K562 (cell line): ENCODE measurements around the gene SLC25A51. TPM values are rescaled to one million over a fixed set of nuclear protein-coding genes. Genes with fewer than 3 reads are reported as not detected.

Experiments used
- ARID1B ChIP-seq: fragments of 450-650 bp; IDR thresholded peaks from 2 replicates; pipeline ENCODE4 v1.6.1; 2016; ENCODE audit warnings: antibody characterized with exemption, mild to moderate bottlenecking, inconsistent platforms
- CHD4 ChIP-seq: fragments of 200-600 bp; sonication (generic); IDR thresholded peaks from 3 replicates; pipeline ENCODE4 v1.6.1; 2012; ENCODE audit warnings: low read depth, mild to moderate bottlenecking, mixed read lengths, low read length, inconsistent platforms; ENCODE audit not compliant: insufficient read depth, insufficient replicate concordance, poor library complexity, severe bottlenecking
- DPF2 ChIP-seq: fragments of 450-650 bp; IDR thresholded peaks from 2 replicates; pipeline ENCODE4 v1.6.1; 2016
- ELF4 ChIP-seq: fragments of 450-650 bp; formaldehyde crosslinking; IDR thresholded peaks from 2 replicates; pipeline ENCODE4 v1.4.0; 2022; ENCODE audit warnings: missing genetic modification characterization
- FOXK2 ChIP-seq, 2 experiments: fragments of 450-650 bp; IDR thresholded peaks in 1 of 2; conservative IDR thresholded peaks in 1 of 2; 2 replicates each; pipeline ENCODE4 v1.6.1; 2016; ENCODE audit warnings: low read depth in 2 of 2, mild to moderate bottlenecking in 1 of 2
- LEF1 ChIP-seq: fragments of 450-650 bp; IDR thresholded peaks from 2 replicates; pipeline ENCODE4 v1.6.1; 2016; ENCODE audit warnings: mild to moderate bottlenecking
- MECOM ChIP-seq: fragments of 250-450 bp; sonication (Bioruptor Pico); IDR thresholded peaks from 2 replicates; pipeline ENCODE4 v1.8.0; 2022; ENCODE audit warnings: inconsistent platforms
- NCOA1 ChIP-seq: fragments of 450-650 bp; IDR thresholded peaks from 2 replicates; pipeline ENCODE4 v1.6.1; 2016; ENCODE audit warnings: low read depth
- NR2C2 ChIP-seq, 2 experiments: fragments of 200-800 bp in 1 of 2; sonication (Bioruptor generic) in 1 of 2; sonication (generic) in 1 of 2; formaldehyde crosslinking in 1 of 2; IDR thresholded peaks; 2 replicates each; pipeline versions ENCODE4 v1.6.1 to v1.8.0; 2016 to 2022; ENCODE audit warnings: mild to moderate bottlenecking in 1 of 2, missing compliant biosample characterization in 1 of 2, missing genetic modification characterization in 1 of 2, missing genetic modification reagents in 1 of 2
- SOX6 ChIP-seq: fragments of 450-650 bp; IDR thresholded peaks from 2 replicates; pipeline ENCODE4 v1.6.1; 2014; ENCODE audit warnings: mild to moderate bottlenecking
- TAL1 ChIP-seq: fragments of 450-650 bp; IDR thresholded peaks from 2 replicates; pipeline ENCODE4 v1.6.1; 2016; ENCODE audit warnings: mild to moderate bottlenecking
- TCF3 ChIP-seq: sonication (generic); formaldehyde crosslinking; IDR thresholded peaks from 2 replicates; pipeline ENCODE4 v1.4.0; 2020; ENCODE audit warnings: mild to moderate bottlenecking, missing genetic modification reagents
- TCF7 ChIP-seq: sonication (generic); IDR thresholded peaks from 2 replicates; pipeline ENCODE4 v1.6.1; 2016; ENCODE audit warnings: antibody characterized with exemption, borderline replicate concordance
- YBX1 ChIP-seq: fragments of 450-650 bp; IDR thresholded peaks from 2 replicates; pipeline ENCODE4 v1.7.1; 2016; ENCODE audit warnings: mild to moderate bottlenecking
- YY1 ChIP-seq, 3 experiments: IDR thresholded peaks; 2 replicates each; pipeline ENCODE4 v1.6.1; 2011; ENCODE audit warnings: low read length in 2 of 3, mild to moderate bottlenecking in 2 of 3, moderate library complexity in 2 of 3, borderline replicate concordance in 1 of 3, control low read depth in 1 of 3, low read depth in 1 of 3; ENCODE audit not compliant: insufficient read depth in 3 of 3, insufficient replicate concordance in 2 of 3, control insufficient read depth in 1 of 3, insufficient read length in 1 of 3; ENCODE audit errors: extremely low read depth in 1 of 3
- ZNF444 ChIP-seq: fragments of 250-450 bp; sonication (Bioruptor Pico); IDR thresholded peaks from 2 replicates; pipeline ENCODE4 v1.4.0; 2020; ENCODE audit warnings: mild to moderate bottlenecking, moderate library complexity
- ZNF668 ChIP-seq: fragments of 250-450 bp; sonication (Bioruptor Pico); IDR thresholded peaks from 2 replicates; pipeline ENCODE4 v1.8.0; 2022; ENCODE audit warnings: mild to moderate bottlenecking, inconsistent platforms
- polyA plus RNA-seq, 8 experiments: library from polyadenylated mRNA; depleted of rRNA in 4 of 8; stranded (reverse) in 5 of 8; unstranded in 3 of 8; fragments of >200 nt; fragmentation: Nextera tagmentation in 2 of 8; fragmentation: Illumina TruSeq in 1 of 8; extraction: Ambion mirVana in 2 of 8; extraction: Trizol in 1 of 8; gene quantifications; 2 replicates each; pipeline versions ENCODE4 v1.2.1 to v1.2.3, GENCODE V29; 2011 to 2014; ENCODE audit warnings: inconsistent platforms in 1 of 8, missing spikeins in 1 of 8
- total RNA-seq, 7 experiments: library from RNA; depleted of rRNA in 6 of 7; stranded (reverse); fragments of >200 nt in 6 of 7; fragmentation: Illumina TruSeq in 2 of 7; extraction: Trizol in 2 of 7; gene quantifications; 2 replicates each; pipeline versions ENCODE4 v1.2.1 to v1.2.3, GENCODE V29; 2011 to 2021; ENCODE audit warnings: low replicate concordance in 1 of 7
- TF ChIP-seq, protein P1 (sequence below): IDR thresholded peaks from 2 replicates; pipeline ENCODE4 v1.6.1; 2012; ENCODE audit warnings: low read depth, low read length, improper control_type of control experiment, borderline replicate concordance
- TF ChIP-seq, protein P2 (sequence below): fragments of 250-450 bp; sonication (Bioruptor Pico); IDR thresholded peaks from 2 replicates; pipeline ENCODE4 v1.4.0; 2020; ENCODE audit warnings: mild to moderate bottlenecking
- TF ChIP-seq, protein P3 (sequence below): fragments of 450-650 bp; IDR thresholded peaks from 2 replicates; pipeline ENCODE4 v1.6.1; 2016; ENCODE audit warnings: missing biosample characterization, missing genetic modification characterization
- TF ChIP-seq, protein P4 (sequence below): sonication (generic); formaldehyde crosslinking; IDR thresholded peaks from 2 replicates; pipeline ENCODE4 v1.8.1; 2023; ENCODE audit warnings: mild to moderate bottlenecking, missing genetic modification reagents

Gene SLC25A51
- total and polyA plus RNA-seq, 9 of the 15 experiments (the other 6 are each of a cell fraction or from before 2014, with no cell fraction given): 9.1 to 40.7 (median 24.5) TPM

DNA sequence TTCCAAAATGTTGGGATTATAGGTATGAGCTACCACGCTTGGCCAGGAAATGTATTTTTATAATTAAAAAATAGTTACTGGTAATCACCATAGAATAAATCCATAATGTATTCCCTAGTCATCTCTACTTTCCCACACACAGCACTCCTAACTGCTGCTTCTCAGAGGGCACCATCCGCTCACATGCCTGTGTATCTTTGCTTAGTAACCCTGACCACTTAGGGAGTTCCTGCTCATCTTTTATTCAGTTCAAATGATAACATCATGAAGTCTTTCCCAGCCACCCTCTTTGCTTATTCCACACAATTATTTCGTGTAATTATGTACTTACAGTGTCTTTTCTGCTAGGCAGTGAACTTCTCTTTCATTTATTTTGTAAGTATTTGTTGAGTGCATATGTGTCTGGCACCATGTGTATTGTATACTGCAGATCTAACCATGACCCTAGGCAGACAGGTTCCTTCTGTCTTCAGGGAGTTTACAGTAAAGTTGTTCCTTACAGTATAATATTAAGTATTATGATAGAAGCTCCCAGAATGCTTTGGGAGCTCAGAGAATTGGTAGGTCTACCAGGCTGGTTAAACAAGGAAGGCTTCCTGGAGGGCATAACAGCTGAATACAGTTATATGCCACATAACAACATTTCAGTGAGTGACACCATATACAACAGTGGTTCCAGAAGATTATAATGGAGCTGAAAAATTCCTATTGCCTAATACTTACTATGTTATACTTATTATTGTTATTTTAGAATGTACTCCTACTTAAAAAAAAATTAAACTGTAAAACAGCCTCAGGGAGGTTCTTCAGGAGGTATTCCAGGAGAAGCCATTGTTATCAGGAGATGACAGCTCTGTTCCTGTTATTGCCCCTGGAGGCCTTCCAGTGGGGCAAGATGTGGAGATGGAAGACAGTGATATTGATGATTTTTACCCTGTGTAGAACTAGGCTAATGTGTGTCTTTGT lies 64.1 kb downstream of the SLC25A51 start (continued):
- TF ChIP-seq, protein P1, sequence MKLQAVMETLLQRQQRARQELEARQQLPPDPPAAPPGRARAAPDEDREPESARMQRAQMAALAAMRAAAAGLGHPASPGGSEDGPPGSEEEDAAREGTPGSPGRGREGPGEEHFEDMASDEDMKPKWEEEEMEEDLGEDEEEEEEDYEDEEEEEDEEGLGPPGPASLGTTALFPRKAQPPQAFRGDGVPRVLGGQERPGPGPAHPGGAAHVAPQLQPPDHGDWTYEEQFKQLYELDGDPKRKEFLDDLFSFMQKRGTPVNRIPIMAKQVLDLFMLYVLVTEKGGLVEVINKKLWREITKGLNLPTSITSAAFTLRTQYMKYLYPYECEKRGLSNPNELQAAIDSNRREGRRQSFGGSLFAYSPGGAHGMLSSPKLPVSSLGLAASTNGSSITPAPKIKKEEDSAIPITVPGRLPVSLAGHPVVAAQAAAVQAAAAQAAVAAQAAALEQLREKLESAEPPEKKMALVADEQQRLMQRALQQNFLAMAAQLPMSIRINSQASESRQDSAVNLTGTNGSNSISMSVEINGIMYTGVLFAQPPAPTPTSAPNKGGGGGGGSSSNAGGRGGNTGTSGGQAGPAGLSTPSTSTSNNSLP: peak; percentile 78
- TF ChIP-seq TCF7 (no peak), DPF2 (no peak), NR2C2 (CRISPR knock-in tag; IDR thresholded peaks at IDR 0.05) (no peak), NR2C2 (tag; IDR thresholded peaks at IDR 0.05) (no peak), YY1 (IDR thresholded peaks at IDR 0.05; ENCODE audit: borderline replicate concordance in 1 of 3, control insufficient read depth in 1 of 3, extremely low read depth in 1 of 3, insufficient read depth in 3 of 3, insufficient read length in 1 of 3, insufficient replicate concordance in 2 of 3, low read depth in 1 of 3, low read length in 2 of 3) (peak in 1 of 3 experiments; percentile 81), SOX6 (peak; percentile 73; the same call in 1 of the 2 replicates), NCOA1 (no peak), LEF1 (peak; percentile 57), YBX1 (no peak), TCF3 (CRISPR knock-in tag) (peak; percentile 63), ZNF668 (peak; percentile 59; the same call in 1 of the 2 replicates), MECOM (CRISPR knock-in tag) (peak; percentile 57; the same call in 1 of the 2 replicates), ARID1B (peak; percentile 88; the same call in 1 of the 2 replicates), FOXK2 (conservative IDR thresholded peaks at IDR 0.05 in 1 of 2, IDR thresholded peaks at IDR 0.05 in 1 of 2; ENCODE audit: low read depth in 2 of 2) (peak in 1 of 2 experiments; percentile 44; a peak in 1 of 4 replicates), ELF4 (CRISPR knock-in tag) (no peak), TAL1 (peak; percentile 63), CHD4 (no peak), ZNF444 (0 out of 2 replicates have a peak, but pooled peaks have one; percentile 47)
- TF ChIP-seq, protein P2, sequence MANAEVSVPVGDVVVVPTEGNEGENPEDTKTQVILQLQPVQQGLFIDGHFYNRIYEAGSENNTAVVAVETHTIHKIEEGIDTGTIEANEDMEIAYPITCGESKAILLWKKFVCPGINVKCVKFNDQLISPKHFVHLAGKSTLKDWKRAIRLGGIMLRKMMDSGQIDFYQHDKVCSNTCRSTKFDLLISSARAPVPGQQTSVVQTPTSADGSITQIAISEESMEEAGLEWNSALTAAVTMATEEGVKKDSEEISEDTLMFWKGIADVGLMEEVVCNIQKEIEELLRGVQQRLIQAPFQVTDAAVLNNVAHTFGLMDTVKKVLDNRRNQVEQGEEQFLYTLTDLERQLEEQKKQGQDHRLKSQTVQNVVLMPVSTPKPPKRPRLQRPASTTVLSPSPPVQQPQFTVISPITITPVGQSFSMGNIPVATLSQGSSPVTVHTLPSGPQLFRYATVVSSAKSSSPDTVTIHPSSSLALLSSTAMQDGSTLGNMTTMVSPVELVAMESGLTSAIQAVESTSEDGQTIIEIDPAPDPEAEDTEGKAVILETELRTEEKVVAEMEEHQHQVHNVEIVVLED (CRISPR knock-in tag): 0 out of 2 replicates have a peak, but pooled peaks have one; percentile 23
- TF ChIP-seq, protein P3, sequence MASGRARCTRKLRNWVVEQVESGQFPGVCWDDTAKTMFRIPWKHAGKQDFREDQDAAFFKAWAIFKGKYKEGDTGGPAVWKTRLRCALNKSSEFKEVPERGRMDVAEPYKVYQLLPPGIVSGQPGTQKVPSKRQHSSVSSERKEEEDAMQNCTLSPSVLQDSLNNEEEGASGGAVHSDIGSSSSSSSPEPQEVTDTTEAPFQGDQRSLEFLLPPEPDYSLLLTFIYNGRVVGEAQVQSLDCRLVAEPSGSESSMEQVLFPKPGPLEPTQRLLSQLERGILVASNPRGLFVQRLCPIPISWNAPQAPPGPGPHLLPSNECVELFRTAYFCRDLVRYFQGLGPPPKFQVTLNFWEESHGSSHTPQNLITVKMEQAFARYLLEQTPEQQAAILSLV (tag): peak; percentile 8; the same call in 1 of the 2 replicates
- TF ChIP-seq, protein P4, sequence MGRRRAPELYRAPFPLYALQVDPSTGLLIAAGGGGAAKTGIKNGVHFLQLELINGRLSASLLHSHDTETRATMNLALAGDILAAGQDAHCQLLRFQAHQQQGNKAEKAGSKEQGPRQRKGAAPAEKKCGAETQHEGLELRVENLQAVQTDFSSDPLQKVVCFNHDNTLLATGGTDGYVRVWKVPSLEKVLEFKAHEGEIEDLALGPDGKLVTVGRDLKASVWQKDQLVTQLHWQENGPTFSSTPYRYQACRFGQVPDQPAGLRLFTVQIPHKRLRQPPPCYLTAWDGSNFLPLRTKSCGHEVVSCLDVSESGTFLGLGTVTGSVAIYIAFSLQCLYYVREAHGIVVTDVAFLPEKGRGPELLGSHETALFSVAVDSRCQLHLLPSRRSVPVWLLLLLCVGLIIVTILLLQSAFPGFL (CRISPR knock-in tag): no peak
